H1 (cell line): Measurements from ENCODE around the gene METTL8. TPM values are rescaled to one million over a fixed set of nuclear protein-coding genes. Genes with fewer than 3 reads are reported as not detected.

Experiments used
- CHD2 ChIP-seq: IDR thresholded peaks from 2 replicates; pipeline ENCODE4 v1.6.1; 2012; ENCODE audit warnings: low read length, improper control_type of control experiment
- polyA plus RNA-seq, 7 experiments: library from polyadenylated mRNA; depleted of rRNA in 3 of 7; stranded (reverse) in 5 of 7; unstranded in 2 of 7; fragments of >200 nt in 5 of 7; fragments of 200-250 nt in 2 of 7; gene quantifications; 1 replicate in 5 of 7; 2 replicates in 1 of 7; 4 replicates in 1 of 7; pipeline versions ENCODE4 v1.2.1 to v1.2.3, GENCODE V29; 2011 to 2013; ENCODE audit warnings: missing spikeins in 2 of 7, mixed read lengths in 2 of 7
- total RNA-seq: library from RNA; stranded (reverse); fragmentation: NEBNext Ultra II Directional; extraction: Animal tissue kit (Norgen Biotek cat#: 25700); gene quantifications from 2 replicates; pipeline ENCODE4 v1.2.1, GENCODE V29; 2021
- TF ChIP-seq, protein P1 (sequence below): fragments of 300-600 bp; sonication (generic); IDR thresholded peaks from 2 replicates; pipeline ENCODE4 v1.7.1; 2012; ENCODE audit warnings: low read length, moderate library complexity, mild to moderate bottlenecking, inconsistent platforms; ENCODE audit not compliant: insufficient replicate concordance

METTL8 gene
- total and polyA plus RNA-seq, 2 of the 8 experiments (the other 6 are each of a cell fraction or from before 2014, with no cell fraction given), result 17.6 to 79.7 TPM

DNA sequence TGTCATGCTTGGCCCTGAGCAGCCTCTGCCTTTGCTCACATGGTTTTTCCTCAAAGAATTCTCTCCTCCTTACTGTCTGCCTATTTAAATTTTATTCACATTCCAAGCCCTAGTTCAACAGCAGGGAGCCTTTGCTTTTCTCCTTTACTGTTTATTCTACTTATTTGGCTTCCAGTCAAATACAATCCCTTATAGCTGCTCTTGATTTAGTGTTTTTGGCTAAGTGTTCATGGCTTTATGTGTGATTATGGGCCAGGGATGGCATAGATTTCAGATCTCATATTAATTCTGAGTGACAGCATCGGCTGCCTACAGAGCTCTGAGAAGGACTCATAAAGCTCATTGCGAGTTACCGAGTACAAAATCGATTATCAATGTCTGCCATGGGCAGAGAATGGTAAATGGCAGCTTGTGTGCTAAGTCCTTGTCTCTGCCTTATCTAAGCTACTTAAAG is 106.7 kb downstream of the METTL8 start (continued):
- TF ChIP-seq, protein P1, sequence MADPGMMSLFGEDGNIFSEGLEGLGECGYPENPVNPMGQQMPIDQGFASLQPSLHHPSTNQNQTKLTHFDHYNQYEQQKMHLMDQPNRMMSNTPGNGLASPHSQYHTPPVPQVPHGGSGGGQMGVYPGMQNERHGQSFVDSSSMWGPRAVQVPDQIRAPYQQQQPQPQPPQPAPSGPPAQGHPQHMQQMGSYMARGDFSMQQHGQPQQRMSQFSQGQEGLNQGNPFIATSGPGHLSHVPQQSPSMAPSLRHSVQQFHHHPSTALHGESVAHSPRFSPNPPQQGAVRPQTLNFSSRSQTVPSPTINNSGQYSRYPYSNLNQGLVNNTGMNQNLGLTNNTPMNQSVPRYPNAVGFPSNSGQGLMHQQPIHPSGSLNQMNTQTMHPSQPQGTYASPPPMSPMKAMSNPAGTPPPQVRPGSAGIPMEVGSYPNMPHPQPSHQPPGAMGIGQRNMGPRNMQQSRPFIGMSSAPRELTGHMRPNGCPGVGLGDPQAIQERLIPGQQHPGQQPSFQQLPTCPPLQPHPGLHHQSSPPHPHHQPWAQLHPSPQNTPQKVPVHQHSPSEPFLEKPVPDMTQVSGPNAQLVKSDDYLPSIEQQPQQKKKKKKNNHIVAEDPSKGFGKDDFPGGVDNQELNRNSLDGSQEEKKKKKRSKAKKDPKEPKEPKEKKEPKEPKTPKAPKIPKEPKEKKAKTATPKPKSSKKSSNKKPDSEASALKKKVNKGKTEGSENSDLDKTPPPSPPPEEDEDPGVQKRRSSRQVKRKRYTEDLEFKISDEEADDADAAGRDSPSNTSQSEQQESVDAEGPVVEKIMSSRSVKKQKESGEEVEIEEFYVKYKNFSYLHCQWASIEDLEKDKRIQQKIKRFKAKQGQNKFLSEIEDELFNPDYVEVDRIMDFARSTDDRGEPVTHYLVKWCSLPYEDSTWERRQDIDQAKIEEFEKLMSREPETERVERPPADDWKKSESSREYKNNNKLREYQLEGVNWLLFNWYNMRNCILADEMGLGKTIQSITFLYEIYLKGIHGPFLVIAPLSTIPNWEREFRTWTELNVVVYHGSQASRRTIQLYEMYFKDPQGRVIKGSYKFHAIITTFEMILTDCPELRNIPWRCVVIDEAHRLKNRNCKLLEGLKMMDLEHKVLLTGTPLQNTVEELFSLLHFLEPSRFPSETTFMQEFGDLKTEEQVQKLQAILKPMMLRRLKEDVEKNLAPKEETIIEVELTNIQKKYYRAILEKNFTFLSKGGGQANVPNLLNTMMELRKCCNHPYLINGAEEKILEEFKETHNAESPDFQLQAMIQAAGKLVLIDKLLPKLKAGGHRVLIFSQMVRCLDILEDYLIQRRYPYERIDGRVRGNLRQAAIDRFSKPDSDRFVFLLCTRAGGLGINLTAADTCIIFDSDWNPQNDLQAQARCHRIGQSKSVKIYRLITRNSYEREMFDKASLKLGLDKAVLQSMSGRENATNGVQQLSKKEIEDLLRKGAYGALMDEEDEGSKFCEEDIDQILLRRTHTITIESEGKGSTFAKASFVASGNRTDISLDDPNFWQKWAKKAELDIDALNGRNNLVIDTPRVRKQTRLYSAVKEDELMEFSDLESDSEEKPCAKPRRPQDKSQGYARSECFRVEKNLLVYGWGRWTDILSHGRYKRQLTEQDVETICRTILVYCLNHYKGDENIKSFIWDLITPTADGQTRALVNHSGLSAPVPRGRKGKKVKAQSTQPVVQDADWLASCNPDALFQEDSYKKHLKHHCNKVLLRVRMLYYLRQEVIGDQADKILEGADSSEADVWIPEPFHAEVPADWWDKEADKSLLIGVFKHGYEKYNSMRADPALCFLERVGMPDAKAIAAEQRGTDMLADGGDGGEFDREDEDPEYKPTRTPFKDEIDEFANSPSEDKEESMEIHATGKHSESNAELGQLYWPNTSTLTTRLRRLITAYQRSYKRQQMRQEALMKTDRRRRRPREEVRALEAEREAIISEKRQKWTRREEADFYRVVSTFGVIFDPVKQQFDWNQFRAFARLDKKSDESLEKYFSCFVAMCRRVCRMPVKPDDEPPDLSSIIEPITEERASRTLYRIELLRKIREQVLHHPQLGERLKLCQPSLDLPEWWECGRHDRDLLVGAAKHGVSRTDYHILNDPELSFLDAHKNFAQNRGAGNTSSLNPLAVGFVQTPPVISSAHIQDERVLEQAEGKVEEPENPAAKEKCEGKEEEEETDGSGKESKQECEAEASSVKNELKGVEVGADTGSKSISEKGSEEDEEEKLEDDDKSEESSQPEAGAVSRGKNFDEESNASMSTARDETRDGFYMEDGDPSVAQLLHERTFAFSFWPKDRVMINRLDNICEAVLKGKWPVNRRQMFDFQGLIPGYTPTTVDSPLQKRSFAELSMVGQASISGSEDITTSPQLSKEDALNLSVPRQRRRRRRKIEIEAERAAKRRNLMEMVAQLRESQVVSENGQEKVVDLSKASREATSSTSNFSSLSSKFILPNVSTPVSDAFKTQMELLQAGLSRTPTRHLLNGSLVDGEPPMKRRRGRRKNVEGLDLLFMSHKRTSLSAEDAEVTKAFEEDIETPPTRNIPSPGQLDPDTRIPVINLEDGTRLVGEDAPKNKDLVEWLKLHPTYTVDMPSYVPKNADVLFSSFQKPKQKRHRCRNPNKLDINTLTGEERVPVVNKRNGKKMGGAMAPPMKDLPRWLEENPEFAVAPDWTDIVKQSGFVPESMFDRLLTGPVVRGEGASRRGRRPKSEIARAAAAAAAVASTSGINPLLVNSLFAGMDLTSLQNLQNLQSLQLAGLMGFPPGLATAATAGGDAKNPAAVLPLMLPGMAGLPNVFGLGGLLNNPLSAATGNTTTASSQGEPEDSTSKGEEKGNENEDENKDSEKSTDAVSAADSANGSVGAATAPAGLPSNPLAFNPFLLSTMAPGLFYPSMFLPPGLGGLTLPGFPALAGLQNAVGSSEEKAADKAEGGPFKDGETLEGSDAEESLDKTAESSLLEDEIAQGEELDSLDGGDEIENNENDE, result peak; percentile 85
- no peak for TF ChIP-seq CHD2
